ENCODE data around the gene NUTM2A.
"Not testable (repeated sequence)": the region's sequence is repeated elsewhere in the genome, so short reads cannot be mapped to it uniquely, and the experiment has no call there.

GRCh38 chr10:87187573-87187972, 37.7 kb upstream of the NUTM2A start:
- TF ChIP-seq CTCF (IDR thresholded peaks at IDR 0.05 in 2 of 3, conservative IDR thresholded peaks at IDR 0.05 in 1 of 3; ENCODE audit: insufficient read depth in 2 of 3, low read depth in 1 of 3, low read length in 3 of 3); CLOCK (CRISPR knock-in tag; IDR thresholded peaks at IDR 0.05; ENCODE audit: borderline replicate concordance); ZNF121 (CRISPR knock-in tag; conservative IDR thresholded peaks at IDR 0.05); NR1H2 (CRISPR knock-in tag; IDR thresholded peaks at IDR 0.05); PHF21A (IDR thresholded peaks at IDR 0.05; ENCODE audit: borderline replicate concordance, low read depth); MAFK (IDR thresholded peaks at IDR 0.05; ENCODE audit: low read length); RNF2 (IDR thresholded peaks at IDR 0.05); RCOR1 (IDR thresholded peaks at IDR 0.05; ENCODE audit: borderline replicate concordance in 1 of 2, low read depth in 2 of 2, low read length in 2 of 2); EZH2 (IDR thresholded peaks at IDR 0.05; ENCODE audit: borderline replicate concordance, low read depth, low read length): not testable (repeated sequence)

Data from K562 (cell line).